KOPT-K1 (cell line): Measurements from ENCODE around the gene COL18A1.

ENCODE experiments used
- H3K27ac ChIP-seq: fragments of 200-600 bp; sonication (generic); 2 replicates; pipeline ENCODE4 v1.5.1; 2016; ENCODE audit warnings: antibody characterized with exemption, mild to moderate bottlenecking, low read depth, low read length; ENCODE audit not compliant: poor library complexity, severe bottlenecking
- H3K36me3 ChIP-seq: fragments of 200-600 bp; sonication (generic); 2 replicates; pipeline ENCODE4 v1.5.1; 2017; ENCODE audit warnings: antibody characterized with exemption, mild to moderate bottlenecking, low read length, moderate library complexity; ENCODE audit not compliant: insufficient read depth
- H3K9me3 ChIP-seq: fragments of 200-600 bp; sonication (generic); 2 replicates; pipeline ENCODE4 v1.5.1; 2017; ENCODE audit warnings: antibody characterized with exemption, low read length, mild to moderate bottlenecking; ENCODE audit not compliant: insufficient read depth, poor library complexity, severe bottlenecking

The COL18A1 gene

GRCh38 chr21:45385549-45386050 lies 19.4 kb upstream of the COL18A1 start:
- Histone ChIP-seq H3K9me3 (no peaks in the 10 kb centered on the region), H3K27ac (no peak overlapping the region), H3K36me3 (no peaks in the 10 kb centered on the region)

- Histone ChIP-seq H3K27ac (no peak overlapping the region), H3K9me3 (no peaks in the 10 kb centered on the region), H3K36me3 (no peaks in the 10 kb centered on the region)
Observed at GRCh38 chr21:45386336-45386727, 18.6 kb upstream of the COL18A1 start.

- Histone ChIP-seq H3K36me3 (no peaks in the 10 kb centered on the region), H3K27ac (no peak overlapping the region), H3K9me3 (no peaks in the 10 kb centered on the region)
Observed at GRCh38 chr21:45386728-45387371, 18.1 kb upstream of the COL18A1 start.

- Histone ChIP-seq H3K36me3 (no peaks in the 10 kb centered on the region), H3K9me3 (no peaks in the 10 kb centered on the region), H3K27ac (no peak overlapping the region)
Observed at GRCh38 chr21:45387506-45387905, 17.5 kb upstream of the COL18A1 start.

GRCh38 chr21:45388011-45388521 lies 16.9 kb upstream of the COL18A1 start:
- Histone ChIP-seq H3K36me3 (no peaks in the 10 kb centered on the region), H3K9me3 (no peaks in the 10 kb centered on the region), H3K27ac (no peak overlapping the region)

GRCh38 chr21:45388611-45389296 lies 16.2 kb upstream of the COL18A1 start:
- Histone ChIP-seq H3K36me3 (no peaks in the 10 kb centered on the region), H3K9me3 (no peaks in the 10 kb centered on the region), H3K27ac (no peak overlapping the region)

- Histone ChIP-seq H3K27ac (no peak overlapping the region), H3K36me3 (no peaks in the 10 kb centered on the region), H3K9me3 (no peaks in the 10 kb centered on the region)
Observed at GRCh38 chr21:45390121-45390751, 14.7 kb upstream of the COL18A1 start.

- Histone ChIP-seq H3K36me3 (no peaks in the 10 kb centered on the region), H3K27ac (no peak overlapping the region), H3K9me3 (no peaks in the 10 kb centered on the region)
Observed at GRCh38 chr21:45390831-45391742, 13.9 kb upstream of the COL18A1 start.

GRCh38 chr21:45391743-45392572 lies 13.0 kb upstream of the COL18A1 start:
- Histone ChIP-seq H3K27ac (no peak overlapping the region), H3K9me3 (no peaks in the 10 kb centered on the region)

GRCh38 chr21:45392573-45392971 lies 12.4 kb upstream of the COL18A1 start:
- no peaks in the 10 kb centered on the region for H3K36me3 ChIP-seq
- no peak overlapping the region for H3K27ac ChIP-seq
- no peaks in the 10 kb centered on the region for H3K9me3 ChIP-seq

More at GRCh38 chr21:45391743-45392572, 13.0 kb upstream of the COL18A1 start:
- H3K36me3 ChIP-seq: no peaks in the 10 kb centered on the region

- Histone ChIP-seq H3K36me3 (no peaks in the 10 kb centered on the region), H3K27ac (no peak overlapping the region), H3K9me3 (no peaks in the 10 kb centered on the region)
Observed at GRCh38 chr21:45393021-45393420, 11.9 kb upstream of the COL18A1 start.

- Histone ChIP-seq H3K9me3 (no peaks in the 10 kb centered on the region), H3K27ac (no peak overlapping the region), H3K36me3 (no peaks in the 10 kb centered on the region)
Observed at GRCh38 chr21:45393833-45394638, 10.9 kb upstream of the COL18A1 start.

- peaks cover 8% of the 10 kb centered on the region for H3K9me3 ChIP-seq
- H3K36me3 ChIP-seq: no peaks in the 10 kb centered on the region
- H3K27ac ChIP-seq: no peak overlapping the region
Observed at GRCh38 chr21:45396620-45396995, 8.4 kb upstream of the COL18A1 start.
